SK-N-SH (cell line): ENCODE measurements around the gene ANO3. TPM values are rescaled to one million over a fixed set of nuclear protein-coding genes. Genes with fewer than 3 reads are reported as not detected.

Source experiments
- CTCF ChIA-PET: fragments of 300-600, 350-600 bp; formaldehyde crosslinking; extraction: SDS; loops from one replicate; lab custom pipeline; 2021; lab: Yijun Ruan, JAX
- POLR2A ChIA-PET: fragments of 350-600 bp; sonication (Branson Sonifier 250); formaldehyde crosslinking; extraction: SDS; loops from one replicate; lab custom pipeline; 2020; ENCODE audit warnings: antibody characterized with exemption, inconsistent platforms; lab: Yijun Ruan, JAX
- DNase-seq: peaks from one replicate; pipeline ENCODE4 v3.0.0; 2012
- H2AFZ ChIP-seq: fragments of 200-600 bp; sonication (generic); 2 replicates; pipeline ENCODE4 v1.8.1; 2016; ENCODE audit warnings: antibody characterized with exemption, mild to moderate bottlenecking, low read depth
- H3F3A ChIP-seq: fragments of 200-600 bp; sonication (generic); replicated peaks from 2 replicates; pipeline ENCODE3; 2016; ENCODE audit warnings: antibody characterized with exemption, mild to moderate bottlenecking; ENCODE audit not compliant: insufficient read depth
- H3K27ac ChIP-seq, 2 experiments: fragments of 200-500 bp in 1 of 2; fragments of 200-600 bp in 1 of 2; sonication (Bioruptor generic) in 1 of 2; sonication (generic), shearing (Covaris generic) in 1 of 2; 2 replicates each; pipeline versions ENCODE4 v1.5.1 to v1.6.1; 2014 to 2016; ENCODE audit warnings: low read depth in 2 of 2, inconsistent platforms in 1 of 2, low read length in 1 of 2, mild to moderate bottlenecking in 1 of 2, mixed read lengths in 1 of 2
- H3K27me3 ChIP-seq: fragments of 200-600 bp; sonication (generic), shearing (Covaris generic); 2 replicates; pipeline ENCODE4 v1.6.1; 2016; ENCODE audit warnings: mixed run types; ENCODE audit not compliant: insufficient read depth
- H3K36me3 ChIP-seq, 2 experiments: fragments of 200-500 bp in 1 of 2; fragments of 200-600 bp in 1 of 2; sonication (Bioruptor generic) in 1 of 2; sonication (generic) in 1 of 2; replicated peaks in 1 of 2; 2 replicates each; pipeline versions ENCODE3 to v1.5.1; 2014 to 2016; ENCODE audit warnings: low read length in 1 of 2, mild to moderate bottlenecking in 1 of 2; ENCODE audit not compliant: insufficient read depth in 2 of 2, control insufficient read depth in 1 of 2
- H3K4me1 ChIP-seq, 2 experiments: fragments of 200-500 bp in 1 of 2; fragments of 200-600 bp in 1 of 2; sonication (Bioruptor generic) in 1 of 2; sonication (generic), shearing (Covaris generic) in 1 of 2; 2 replicates each; pipeline versions ENCODE4 v1.5.1 to v1.6.1; 2014 to 2016; ENCODE audit warnings: low read depth in 1 of 2, low read length in 1 of 2, mixed run types in 1 of 2; ENCODE audit not compliant: insufficient read depth in 2 of 2, control insufficient read depth in 1 of 2
- H3K4me2 ChIP-seq: fragments of 200-600 bp; sonication (generic), shearing (Covaris generic); 2 replicates; pipeline ENCODE4 v1.6.1; 2017; ENCODE audit warnings: mixed run types
- H3K4me3 ChIP-seq, 2 experiments: fragments of 200-500 bp in 1 of 2; fragments of 200-600 bp in 1 of 2; sonication (Bioruptor generic) in 1 of 2; sonication (generic), shearing (Covaris generic) in 1 of 2; 2 replicates each; pipeline versions ENCODE4 v1.5.1 to v1.8.1; 2014 to 2016; ENCODE audit warnings: low read depth in 2 of 2, inconsistent platforms in 1 of 2, low read length in 1 of 2, mild to moderate bottlenecking in 1 of 2, mixed read lengths in 1 of 2, moderate library complexity in 1 of 2
- H3K79me2 ChIP-seq: fragments of 200-600 bp; sonication (generic); 2 replicates; pipeline ENCODE4 v1.8.1; 2017; ENCODE audit warnings: mild to moderate bottlenecking; ENCODE audit not compliant: insufficient read depth
- H3K9ac ChIP-seq: fragments of 200-600 bp; sonication (generic); 2 replicates; pipeline ENCODE4 v1.6.1; 2017; ENCODE audit warnings: mixed run types
- H3K9me2 ChIP-seq: fragments of 200-600 bp; sonication (generic); 2 replicates; pipeline ENCODE4 v1.6.1; 2017; ENCODE audit warnings: mixed run types
- H3K9me3 ChIP-seq: fragments of 200-600 bp; sonication (generic); 2 replicates; pipeline ENCODE4 v1.6.1; 2017; ENCODE audit warnings: mixed run types, mild to moderate bottlenecking, moderate library complexity
- H4K20me1 ChIP-seq: fragments of 200-600 bp; sonication (generic); 2 replicates; pipeline ENCODE4 v1.6.1; 2017; ENCODE audit warnings: mild to moderate bottlenecking, mixed run types; ENCODE audit not compliant: insufficient read depth
- CHD2 ChIP-seq: fragments of 150-350 bp; IDR thresholded peaks from 2 replicates; pipeline ENCODE4 v1.6.1; 2018; ENCODE audit warnings: low read length; ENCODE audit not compliant: partially characterized antibody
- ELF1 ChIP-seq: IDR thresholded peaks from 2 replicates; pipeline ENCODE4 v1.4.0; 2012
- EP300 ChIP-seq, 2 experiments: IDR thresholded peaks; 2 replicates each; pipeline versions ENCODE4 v1.4.0 to v1.6.1; 2012; ENCODE audit warnings: borderline replicate concordance in 1 of 2, low read depth in 1 of 2, low read length in 1 of 2
- FOXJ3 ChIP-seq: sonication (generic); formaldehyde crosslinking; IDR thresholded peaks from 2 replicates; pipeline ENCODE4 v1.5.1; 2020; ENCODE audit warnings: mild to moderate bottlenecking, missing genetic modification reagents
- GABPA ChIP-seq: IDR thresholded peaks from 2 replicates; pipeline ENCODE4 v1.4.0; 2012; ENCODE audit warnings: low read depth, mild to moderate bottlenecking
- GATA2 ChIP-seq: sonication (generic); formaldehyde crosslinking; IDR thresholded peaks from 2 replicates; pipeline ENCODE4 v1.5.0; 2020; ENCODE audit warnings: mild to moderate bottlenecking, missing genetic modification reagents
- IRF3 ChIP-seq: fragments of 150-350 bp; IDR thresholded peaks from 2 replicates; pipeline ENCODE4 v1.6.1; 2016; ENCODE audit warnings: mild to moderate bottlenecking, low read depth, low read length
- MXI1 ChIP-seq: IDR thresholded peaks from 2 replicates; pipeline ENCODE4 v1.6.1; 2012; ENCODE audit warnings: mild to moderate bottlenecking, low read depth, low read length, improper control_type of control experiment
- RCOR1 ChIP-seq: fragments of 150-350 bp; IDR thresholded peaks from 2 replicates; pipeline ENCODE4 v1.6.1; 2017; ENCODE audit warnings: antibody characterized with exemption, low read length
- TAF1 ChIP-seq: IDR thresholded peaks from 2 replicates; pipeline ENCODE4 v1.6.1; 2012; ENCODE audit warnings: low read depth, mild to moderate bottlenecking, low read length, moderate library complexity, borderline replicate concordance
- TEAD4 ChIP-seq: IDR thresholded peaks from 2 replicates; pipeline ENCODE4 v1.4.0; 2012; ENCODE audit warnings: mild to moderate bottlenecking, borderline replicate concordance; ENCODE audit not compliant: insufficient read depth
- USF1 ChIP-seq: IDR thresholded peaks from 2 replicates; pipeline ENCODE4 v1.4.0; 2012; ENCODE audit warnings: low read depth, borderline replicate concordance
- WGBS: methylation state at CpG from one replicate; pipeline ENCODE4 v1.1.6; 2017; ENCODE audit warnings: low lambda C conversion rate; 5-methylcytosine and 5-hydroxymethylcytosine counted together
- polyA plus RNA-seq, 3 experiments: library from polyadenylated mRNA; depleted of rRNA; stranded (reverse); fragments of >200 nt; gene quantifications; 2 replicates each; pipeline ENCODE4 v1.2.3, GENCODE V29; 2012
- TF ChIP-seq, protein P1 (sequence below): fragments of 200-600 bp; sonication (generic); IDR thresholded peaks from 2 replicates; pipeline ENCODE4 v1.6.1; 2017; ENCODE audit warnings: antibody characterized with exemption, mild to moderate bottlenecking, moderate library complexity
- TF ChIP-seq, protein P2 (sequence below): IDR thresholded peaks from 2 replicates; pipeline ENCODE4 v1.4.0; 2012; ENCODE audit warnings: low read depth

Gene ANO3
- polyA plus RNA-seq, 1 of the 3 experiments (the other 2 are of a cell fraction) = 0.13 TPM

- H3K9me3 ChIP-seq = no peaks in the 10 kb centered on the region
- H3K36me3 ChIP-seq = no peaks in the 10 kb centered on the region
- no peaks in the 10 kb centered on the region for H3K9me2 ChIP-seq
- POLR2A ChIA-PET = no interaction called here
- H3K27me3 ChIP-seq = no peaks in the 10 kb centered on the region
- CTCF ChIA-PET = interaction anchor here (0.9 kb wide), 1 partner anchor 407 kb away, joined by 3 read pairs; no protein-coding TSS in a partner anchor
- H3K27ac ChIP-seq = no peak overlapping the region
- no peak overlapping the region for H2AFZ ChIP-seq
- H3K4me1 ChIP-seq = peaks cover 0 to 9% of the 10 kb centered on the region in 2 experiments; a peak in 2 of 4 replicates
- no peak overlapping the region for H3K9ac ChIP-seq
- H3K79me2 ChIP-seq = no peaks in the 10 kb centered on the region
- TF ChIP-seq RCOR1 (no peak), FOXJ3 (CRISPR knock-in tag) (no peak), TEAD4 (no peak), CHD2 (no peak), GATA2 (CRISPR knock-in tag) (no peak), IRF3 (no peak), MXI1 (no peak), EP300 (IDR thresholded peaks at IDR 0.05; ENCODE audit: borderline replicate concordance in 1 of 2, low read depth in 1 of 2, low read length in 1 of 2) (no peak), ELF1 (no peak), USF1 (no peak), TAF1 (no peak), GABPA (no peak)
- TF ChIP-seq, protein P1, sequence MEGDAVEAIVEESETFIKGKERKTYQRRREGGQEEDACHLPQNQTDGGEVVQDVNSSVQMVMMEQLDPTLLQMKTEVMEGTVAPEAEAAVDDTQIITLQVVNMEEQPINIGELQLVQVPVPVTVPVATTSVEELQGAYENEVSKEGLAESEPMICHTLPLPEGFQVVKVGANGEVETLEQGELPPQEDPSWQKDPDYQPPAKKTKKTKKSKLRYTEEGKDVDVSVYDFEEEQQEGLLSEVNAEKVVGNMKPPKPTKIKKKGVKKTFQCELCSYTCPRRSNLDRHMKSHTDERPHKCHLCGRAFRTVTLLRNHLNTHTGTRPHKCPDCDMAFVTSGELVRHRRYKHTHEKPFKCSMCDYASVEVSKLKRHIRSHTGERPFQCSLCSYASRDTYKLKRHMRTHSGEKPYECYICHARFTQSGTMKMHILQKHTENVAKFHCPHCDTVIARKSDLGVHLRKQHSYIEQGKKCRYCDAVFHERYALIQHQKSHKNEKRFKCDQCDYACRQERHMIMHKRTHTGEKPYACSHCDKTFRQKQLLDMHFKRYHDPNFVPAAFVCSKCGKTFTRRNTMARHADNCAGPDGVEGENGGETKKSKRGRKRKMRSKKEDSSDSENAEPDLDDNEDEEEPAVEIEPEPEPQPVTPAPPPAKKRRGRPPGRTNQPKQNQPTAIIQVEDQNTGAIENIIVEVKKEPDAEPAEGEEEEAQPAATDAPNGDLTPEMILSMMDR = no peak
- TF ChIP-seq, protein P2, sequence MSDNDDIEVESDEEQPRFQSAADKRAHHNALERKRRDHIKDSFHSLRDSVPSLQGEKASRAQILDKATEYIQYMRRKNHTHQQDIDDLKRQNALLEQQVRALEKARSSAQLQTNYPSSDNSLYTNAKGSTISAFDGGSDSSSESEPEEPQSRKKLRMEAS = no peak
- TF ChIP-seq, all 33 proteins: peak for 0
- no peak for DNase-seq
- Histone ChIP-seq H3K4me3 (no peak overlapping the region), H4K20me1 (no peaks in the 10 kb centered on the region), H3K4me2 (no peak overlapping the region), H3F3A (no peaks in the 10 kb centered on the region)
- 60% methylated on average over 5 of the region's 5 CpGs for WGBS
Observed at GRCh38 chr11:26703411-26704191, 371.7 kb downstream of the ANO3 start.
